Measurements from ENCODE around the gene ARHGEF1.
"Not testable (repeated sequence)": the region's sequence is repeated elsewhere in the genome, so short reads cannot be mapped to it uniquely, and the experiment has no call there.

ARHGEF1 gene

DNA sequence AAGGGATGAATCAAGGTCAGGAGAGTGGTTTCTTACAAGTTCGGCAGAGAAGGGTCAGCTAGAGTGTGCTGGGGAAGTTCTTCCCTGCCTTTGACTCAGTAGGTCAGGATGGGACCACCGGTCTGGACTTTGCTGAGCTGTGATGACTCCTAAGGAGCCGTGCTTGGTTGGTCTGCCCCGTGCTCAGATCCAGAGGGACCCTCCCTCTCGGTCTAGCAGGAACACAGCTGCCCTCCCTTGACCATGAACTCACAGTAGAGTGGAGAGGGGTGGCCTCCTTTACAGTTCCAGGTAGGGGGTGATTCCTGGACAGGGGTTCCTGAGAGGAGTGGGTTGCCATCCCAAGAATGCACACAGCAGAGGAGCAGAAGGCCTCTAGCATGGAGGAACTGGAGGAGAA, 18.6 kb upstream of the ARHGEF1 start:
- H3K27ac ChIP-seq (ENCODE audit: low read length), result no peak overlapping the region
- H3K4me3 ChIP-seq (ENCODE audit: low read length), result no peak overlapping the region
- no peaks in the 10 kb centered on the region for H3K9me3 ChIP-seq (ENCODE audit: control insufficient read depth, low read depth, low read length)
- peaks cover 14% of the 10 kb centered on the region for H3K4me1 ChIP-seq (ENCODE audit: control insufficient read depth, low read depth, low read length)
- H3K27me3 ChIP-seq (ENCODE audit: control insufficient read depth, insufficient read depth, low read length), result no peaks in the 10 kb centered on the region
- peaks cover 82% of the 10 kb centered on the region for H3K36me3 ChIP-seq (ENCODE audit: control insufficient read depth, low read depth, low read length)
- no peak overlapping the region for H3K9ac ChIP-seq (ENCODE audit: low read length)

- peak overlapping the region; percentile 19 for H3K27ac ChIP-seq (ENCODE audit: low read length)
- H3K4me1 ChIP-seq (ENCODE audit: control insufficient read depth, low read depth, low read length), result peaks cover 11% of the 10 kb centered on the region
Observed at GRCh38 chr19:41866284-41866683, 16.7 kb upstream of the ARHGEF1 start.

GRCh38 chr19:41868120-41868988, 14.6 kb upstream of the ARHGEF1 start:
- Histone ChIP-seq H3K27ac (ENCODE audit: low read length) (no peak overlapping the region), H3K4me3 (ENCODE audit: low read length) (no peak overlapping the region), H3K4me1 (ENCODE audit: control insufficient read depth, low read depth, low read length) (no peaks in the 10 kb centered on the region), H3K9ac (ENCODE audit: low read length) (peak overlapping the region; percentile 39), H3K27me3 (ENCODE audit: control insufficient read depth, insufficient read depth, low read length) (no peaks in the 10 kb centered on the region), H3K9me3 (ENCODE audit: control insufficient read depth, low read depth, low read length) (no peaks in the 10 kb centered on the region), H3K36me3 (ENCODE audit: control insufficient read depth, low read depth, low read length) (peaks cover 79% of the 10 kb centered on the region)

More at GRCh38 chr19:41866284-41866683, 16.7 kb upstream of the ARHGEF1 start:
- H3K4me3 ChIP-seq (ENCODE audit: low read length), result no peak overlapping the region
- H3K9me3 ChIP-seq (ENCODE audit: control insufficient read depth, low read depth, low read length), result no peaks in the 10 kb centered on the region
- peaks cover 94% of the 10 kb centered on the region for H3K36me3 ChIP-seq (ENCODE audit: control insufficient read depth, low read depth, low read length)
- no peaks in the 10 kb centered on the region for H3K27me3 ChIP-seq (ENCODE audit: control insufficient read depth, insufficient read depth, low read length)
- H3K9ac ChIP-seq (ENCODE audit: low read length), result no peak overlapping the region

DNA sequence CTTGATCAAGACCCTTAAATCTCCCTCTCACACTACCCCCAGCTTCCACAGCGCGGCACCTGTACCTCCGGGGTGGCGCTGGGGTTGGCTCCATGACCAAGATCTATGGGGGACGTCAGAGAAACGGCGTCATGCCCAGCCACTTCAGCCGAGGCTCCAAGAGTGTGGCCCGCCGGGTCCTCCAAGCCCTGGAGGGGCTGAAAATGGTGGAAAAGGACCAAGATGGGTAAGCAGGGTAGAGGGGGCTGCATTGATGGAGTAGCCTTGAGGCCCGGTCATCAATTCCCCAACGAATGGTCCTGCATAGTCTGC, 14.0 kb upstream of the ARHGEF1 start:
- H3K4me1 ChIP-seq (ENCODE audit: control insufficient read depth, low read depth, low read length), result no peaks in the 10 kb centered on the region
- H3K9ac ChIP-seq (ENCODE audit: low read length), result no peak overlapping the region
- no peak overlapping the region for H3K4me3 ChIP-seq (ENCODE audit: low read length)
- no peaks in the 10 kb centered on the region for H3K9me3 ChIP-seq (ENCODE audit: control insufficient read depth, low read depth, low read length)
- H3K27me3 ChIP-seq (ENCODE audit: control insufficient read depth, insufficient read depth, low read length), result no peaks in the 10 kb centered on the region
- H3K27ac ChIP-seq (ENCODE audit: low read length), result no peak overlapping the region
- H3K36me3 ChIP-seq (ENCODE audit: control insufficient read depth, low read depth, low read length), result peaks cover 75% of the 10 kb centered on the region

DNA sequence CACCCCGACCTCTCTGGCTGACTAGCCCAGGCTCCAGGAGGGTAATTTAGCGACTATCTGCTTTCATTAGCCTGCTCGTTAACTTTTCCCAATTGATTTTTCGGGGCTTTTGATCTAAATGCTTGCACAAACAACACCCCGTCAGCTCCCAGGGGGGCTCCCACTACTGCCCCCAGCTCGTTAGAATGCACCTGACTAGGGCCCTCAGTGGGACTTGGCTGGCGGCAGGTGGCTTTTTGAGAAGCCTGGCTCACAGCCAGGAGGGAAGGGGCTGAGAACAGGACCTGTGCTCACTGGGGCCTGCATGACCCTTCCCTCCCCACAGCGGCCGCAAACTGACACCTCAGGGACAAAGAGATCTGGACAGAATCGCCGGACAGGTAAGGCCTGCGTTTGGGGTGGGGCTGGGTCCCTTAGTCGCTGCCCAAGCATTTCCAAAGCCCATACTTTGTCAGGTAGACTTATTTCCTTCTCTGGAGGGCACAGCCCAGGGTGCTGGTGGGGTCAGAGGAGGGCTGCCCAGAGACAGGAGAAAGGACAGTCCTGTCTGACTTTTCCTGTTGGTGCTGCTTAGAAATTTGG, 13.5 kb upstream of the ARHGEF1 start:
- no peak overlapping the region for H3K4me3 ChIP-seq (ENCODE audit: low read length)
- no peaks in the 10 kb centered on the region for H3K27me3 ChIP-seq (ENCODE audit: control insufficient read depth, insufficient read depth, low read length)
- peaks cover 69% of the 10 kb centered on the region for H3K36me3 ChIP-seq (ENCODE audit: control insufficient read depth, low read depth, low read length)
- H3K4me1 ChIP-seq (ENCODE audit: control insufficient read depth, low read depth, low read length), result no peaks in the 10 kb centered on the region
- no peak overlapping the region for H3K27ac ChIP-seq (ENCODE audit: low read length)
- H3K9me3 ChIP-seq (ENCODE audit: control insufficient read depth, low read depth, low read length), result no peaks in the 10 kb centered on the region
- H3K9ac ChIP-seq (ENCODE audit: low read length), result no peak overlapping the region

DNA sequence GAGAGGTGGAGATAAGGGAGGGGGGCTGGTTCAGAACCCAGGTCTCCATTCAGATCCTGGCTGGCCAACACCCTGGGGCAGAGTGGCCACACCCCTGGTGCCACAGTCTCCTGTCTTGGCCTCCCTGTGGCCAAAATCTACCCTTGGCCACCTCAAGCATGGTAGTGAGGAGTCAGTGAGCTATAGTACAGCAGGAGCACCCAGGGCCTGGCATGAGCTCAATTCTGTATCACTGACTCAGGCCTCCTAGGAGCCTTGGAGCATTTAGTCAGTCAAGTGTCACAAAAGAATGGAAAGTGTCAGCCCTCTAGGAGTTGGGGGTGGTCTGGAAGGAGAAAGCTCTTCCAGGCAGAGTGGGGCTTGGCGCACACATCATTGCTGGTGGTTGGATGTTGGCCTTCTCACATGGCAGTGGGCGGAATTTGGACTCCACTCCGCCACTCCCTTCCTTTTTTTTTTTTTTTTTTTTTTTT, 12.5 kb upstream of the ARHGEF1 start:
- no peaks in the 10 kb centered on the region for H3K4me1 ChIP-seq (ENCODE audit: control insufficient read depth, low read depth, low read length)
- H3K36me3 ChIP-seq (ENCODE audit: control insufficient read depth, low read depth, low read length), result peaks cover 60% of the 10 kb centered on the region
- no peak overlapping the region for H3K27ac ChIP-seq (ENCODE audit: low read length)
- no peaks in the 10 kb centered on the region for H3K9me3 ChIP-seq (ENCODE audit: control insufficient read depth, low read depth, low read length)
- H3K4me3 ChIP-seq (ENCODE audit: low read length), result no peak overlapping the region
- H3K9ac ChIP-seq (ENCODE audit: low read length), result no peak overlapping the region
- H3K27me3 ChIP-seq (ENCODE audit: control insufficient read depth, insufficient read depth, low read length), result no peaks in the 10 kb centered on the region

GRCh38 chr19:41871573-41872383, 11.2 kb upstream of the ARHGEF1 start:
- Histone ChIP-seq H3K27me3 (ENCODE audit: control insufficient read depth, insufficient read depth, low read length) (no peaks in the 10 kb centered on the region), H3K9me3 (ENCODE audit: control insufficient read depth, low read depth, low read length) (no peaks in the 10 kb centered on the region), H3K36me3 (ENCODE audit: control insufficient read depth, low read depth, low read length) (peaks cover 50% of the 10 kb centered on the region), H3K27ac (ENCODE audit: low read length) (no peak overlapping the region), H3K4me3 (ENCODE audit: low read length) (no peak overlapping the region), H3K4me1 (ENCODE audit: control insufficient read depth, low read depth, low read length) (no peaks in the 10 kb centered on the region), H3K9ac (ENCODE audit: low read length) (no peak overlapping the region)

GRCh38 chr19:41872384-41872774, 10.6 kb upstream of the ARHGEF1 start:
- Histone ChIP-seq H3K4me1 (ENCODE audit: control insufficient read depth, low read depth, low read length) (no peaks in the 10 kb centered on the region), H3K27me3 (ENCODE audit: control insufficient read depth, insufficient read depth, low read length) (no peaks in the 10 kb centered on the region), H3K4me3 (ENCODE audit: low read length) (no peak overlapping the region), H3K36me3 (ENCODE audit: control insufficient read depth, low read depth, low read length) (peaks cover 44% of the 10 kb centered on the region), H3K9ac (ENCODE audit: low read length) (no peak overlapping the region), H3K27ac (ENCODE audit: low read length) (no peak overlapping the region), H3K9me3 (ENCODE audit: control insufficient read depth, low read depth, low read length) (no peaks in the 10 kb centered on the region)

GRCh38 chr19:41872775-41873647, 10.0 kb upstream of the ARHGEF1 start:
- Histone ChIP-seq H3K36me3 (ENCODE audit: control insufficient read depth, low read depth, low read length) (peaks cover 38% of the 10 kb centered on the region), H3K9ac (ENCODE audit: low read length) (no peak overlapping the region), H3K27me3 (ENCODE audit: control insufficient read depth, insufficient read depth, low read length) (no peaks in the 10 kb centered on the region), H3K4me3 (ENCODE audit: low read length) (no peak overlapping the region), H3K27ac (ENCODE audit: low read length) (no peak overlapping the region), H3K4me1 (ENCODE audit: control insufficient read depth, low read depth, low read length) (no peaks in the 10 kb centered on the region), H3K9me3 (ENCODE audit: control insufficient read depth, low read depth, low read length) (no peaks in the 10 kb centered on the region)

- H3K9me3 ChIP-seq (ENCODE audit: control insufficient read depth, low read depth, low read length); H3K9ac ChIP-seq (ENCODE audit: low read length); H3K36me3 ChIP-seq (ENCODE audit: control insufficient read depth, low read depth, low read length); H3K4me1 ChIP-seq (ENCODE audit: control insufficient read depth, low read depth, low read length); H3K27me3 ChIP-seq (ENCODE audit: control insufficient read depth, insufficient read depth, low read length); H3K4me3 ChIP-seq (ENCODE audit: low read length); H3K27ac ChIP-seq (ENCODE audit: low read length): not testable (repeated sequence)
Observed at GRCh38 chr19:41875973-41876372, 7.0 kb upstream of the ARHGEF1 start.
